T47D (cell line): ENCODE measurements around the gene EML2.
A peak's percentile ranks its signal among the peaks of the same experiment; 100 is the strongest.

Experiments used
- DNase-seq, 2 experiments: peaks; one replicate each; pipeline versions ENCODE4 v3.0.0 to v3.0.0-alpha.2; 2011 to 2012; ENCODE audit warnings: low read depth in 1 of 2, low spot score in 1 of 2
- JUND ChIP-seq: IDR thresholded peaks from 2 replicates; pipeline ENCODE4 v1.6.1; 2012; ENCODE audit warnings: low read depth
- in situ Hi-C: cut with HindIII; loops from 2 replicates; pipeline ENCODE4 v1.10.0; 2016; ENCODE audit warnings: low sequenced_read_pairs, low pct_unique_long_range_greater_than_20kb

EML2 gene

DNA sequence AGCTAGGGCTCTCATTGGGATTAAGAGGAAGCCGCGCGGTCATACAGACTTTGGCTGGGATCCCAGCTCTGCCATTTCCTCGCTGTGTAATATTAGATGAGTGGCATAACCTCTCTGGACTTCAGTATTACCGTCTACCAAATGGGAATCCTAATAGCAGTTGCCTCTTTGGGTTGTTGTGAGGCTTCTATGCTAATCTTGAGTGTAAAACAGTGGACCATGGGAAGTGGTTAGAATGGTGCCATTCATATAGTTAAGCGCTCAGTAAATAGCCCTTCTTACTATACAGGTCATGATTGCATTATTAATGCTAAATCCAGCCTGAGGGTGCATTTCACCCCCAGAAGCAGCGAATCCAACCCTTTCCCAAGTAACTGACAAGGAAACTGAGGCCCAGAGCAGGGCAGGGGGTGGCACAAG, 54.0 kb downstream of the EML2 start:
- DNase-seq: no peak
- in situ Hi-C loops: no loop called here
- no peak for TF ChIP-seq JUND

DNA sequence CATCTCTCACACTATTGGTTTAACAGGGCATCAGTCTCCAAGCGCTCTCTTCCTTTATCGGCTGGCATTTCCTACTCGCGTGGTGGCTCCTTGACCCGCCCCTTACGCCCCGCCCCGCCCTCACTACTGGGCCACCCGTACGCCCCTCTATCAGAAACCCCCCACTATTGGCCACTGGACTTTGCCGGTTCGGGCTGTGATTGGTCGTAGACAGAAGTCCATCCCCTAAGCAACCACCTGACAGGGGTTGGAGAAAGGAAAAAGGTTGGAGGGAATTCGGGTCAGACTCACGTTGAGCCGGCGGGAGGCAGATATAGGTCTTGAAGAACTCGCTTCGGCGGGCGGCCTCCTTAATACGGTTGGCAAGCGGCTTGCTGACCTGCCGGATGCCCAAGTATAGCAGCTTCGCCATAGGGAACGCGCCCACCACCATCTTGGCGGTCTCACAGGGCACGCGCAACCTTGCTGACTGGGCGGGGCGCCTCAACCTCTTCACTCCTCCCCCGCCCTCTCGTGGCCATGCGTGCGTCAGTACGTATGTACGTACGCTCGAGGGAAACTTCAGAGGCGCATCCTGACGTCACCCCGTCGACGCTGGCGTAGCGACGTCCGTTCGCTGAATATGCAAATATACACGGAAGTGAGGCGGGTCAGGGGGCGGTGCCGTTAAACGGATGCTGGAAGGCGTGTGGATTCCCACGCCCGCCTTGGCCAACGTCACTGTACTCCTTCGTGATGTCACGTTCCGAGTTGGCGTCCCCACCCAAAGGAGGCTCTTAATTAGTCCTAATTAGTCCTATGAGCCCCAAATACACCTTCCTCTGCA, 54.7 kb downstream of the EML2 start, which contains the start of gene OPA3:
Gene OPA3, minus strand, starts transcription at position 471 of the 826 bp plus-strand sequence. Its CDS starts 38 bp downstream, at position 433.
- no peak for TF ChIP-seq JUND
- DNase-seq: peak; percentile 86 to 99
- in situ Hi-C loops: no loop called here

DNA sequence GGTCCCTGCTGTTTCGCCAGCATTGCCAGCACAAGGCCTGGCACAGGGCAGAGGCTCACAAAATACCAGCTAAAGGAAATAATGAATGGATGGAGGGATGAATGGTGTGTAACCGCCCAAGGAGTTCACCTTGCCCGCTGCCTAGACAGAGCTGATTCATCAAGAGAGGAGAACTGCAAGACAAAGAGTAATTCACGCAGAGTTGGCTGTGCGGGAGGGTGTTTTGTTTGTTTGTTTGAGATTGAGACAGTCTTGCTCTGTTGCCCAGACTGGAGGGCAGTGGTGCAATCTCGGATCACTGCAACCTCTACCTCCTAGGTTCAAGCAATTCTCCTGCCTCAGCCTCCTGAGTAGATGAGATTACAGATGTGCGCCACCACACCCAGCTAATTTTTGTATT, 57.6 kb downstream of the EML2 start:
- DNase-seq: no peak
- in situ Hi-C loops: no loop called here
- no peak for TF ChIP-seq JUND

DNA sequence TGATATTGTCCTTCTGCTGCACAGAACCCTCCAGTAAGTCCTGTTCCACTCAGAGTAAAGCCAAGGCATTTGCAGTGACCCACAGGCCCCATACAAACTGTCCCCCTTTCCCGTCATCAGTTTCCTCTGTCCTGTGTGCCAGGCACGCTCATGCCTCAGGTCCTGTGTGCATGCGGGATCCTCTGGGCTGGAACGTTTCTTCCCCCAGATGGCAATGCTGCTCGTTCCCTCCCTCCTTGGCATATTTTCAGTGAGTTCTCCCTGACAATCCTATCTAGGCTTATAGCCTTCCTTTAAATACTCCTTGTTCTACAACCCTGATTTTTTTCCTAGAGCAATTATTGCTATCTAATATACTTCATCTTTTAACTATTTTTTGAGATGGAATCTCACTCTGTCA, 60.3 kb downstream of the EML2 start:
- in situ Hi-C loops: no loop called here
- no peak for TF ChIP-seq JUND
- no peak for DNase-seq

DNA sequence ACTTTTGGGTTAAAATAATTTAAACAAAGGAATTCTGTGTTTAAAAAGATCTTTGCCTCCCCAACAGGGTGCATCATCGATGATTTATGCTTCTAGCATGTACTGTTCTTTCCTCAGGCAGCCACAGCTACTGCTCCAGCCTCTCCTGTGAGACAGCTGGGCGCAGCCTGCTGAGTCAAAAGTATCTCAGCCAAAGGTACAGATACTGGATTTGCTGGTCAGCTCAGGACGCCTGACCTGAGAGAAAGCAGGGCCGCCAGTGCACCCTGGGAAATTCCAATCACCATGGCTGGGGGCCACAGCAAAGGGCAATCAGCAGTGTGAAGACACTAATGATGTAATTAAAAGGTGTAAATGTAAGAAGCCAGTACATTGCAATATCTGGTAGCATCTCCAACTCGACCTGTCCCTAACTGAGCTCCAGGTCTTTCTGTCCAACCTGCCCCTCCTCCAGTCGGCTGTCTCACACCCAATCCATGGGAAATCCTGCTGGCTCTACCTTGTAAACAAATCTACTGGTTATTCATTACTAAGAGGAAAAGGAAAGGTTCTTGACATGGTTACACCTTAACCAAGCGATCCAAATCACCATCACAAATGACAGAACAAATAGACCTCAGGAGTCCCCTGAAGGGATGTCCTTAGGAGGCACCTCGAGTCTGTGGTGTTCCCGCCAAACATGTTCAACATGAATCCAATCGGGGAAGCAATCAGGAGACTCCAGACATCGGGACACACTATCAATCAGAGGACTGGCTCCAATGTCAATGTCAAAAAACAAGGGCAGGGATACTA, 61.9 kb downstream of the EML2 start:
- in situ Hi-C loops: no loop called here
- TF ChIP-seq JUND: no peak
- DNase-seq: peak in 1 of 2 experiments; percentile 77

DNA sequence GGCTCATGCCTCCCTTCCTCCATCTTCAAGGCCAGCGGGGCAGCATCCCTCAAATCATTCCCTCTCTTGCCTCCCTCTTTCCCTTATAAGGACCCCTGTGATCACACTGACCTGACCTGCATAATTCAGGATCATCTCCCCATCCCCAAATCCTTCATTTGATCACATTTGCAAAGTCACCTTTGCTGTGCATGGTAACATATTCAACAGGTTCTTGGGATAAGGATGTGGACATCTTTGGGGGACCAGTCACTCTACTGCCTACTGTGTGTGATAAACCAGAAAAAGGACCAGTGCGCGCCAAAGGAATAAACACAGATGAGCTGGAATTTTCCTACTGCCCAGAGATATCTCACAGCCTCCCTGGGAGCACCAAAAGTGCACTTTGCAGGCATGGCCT, 62.5 kb downstream of the EML2 start:
- in situ Hi-C loops: no loop called here

DNA sequence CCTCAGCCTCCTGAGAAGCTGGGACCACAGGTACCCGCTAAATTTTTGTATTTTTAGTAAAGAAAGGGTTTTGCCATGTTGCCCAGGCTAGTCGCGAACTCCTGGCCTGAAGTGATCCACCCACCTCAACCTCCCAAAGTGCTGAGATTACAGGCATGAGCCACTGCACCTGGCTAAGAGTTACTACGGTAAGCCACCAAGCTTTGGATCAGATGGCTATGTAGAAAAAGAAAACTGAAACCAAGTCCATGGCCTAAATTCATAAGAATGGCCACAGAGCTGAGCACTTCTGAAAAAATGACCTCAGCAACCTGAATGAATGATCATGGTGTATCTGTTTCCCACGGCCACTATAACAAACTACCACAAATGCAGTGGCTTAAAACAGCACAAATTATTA, 64.0 kb downstream of the EML2 start:
- in situ Hi-C loops: no loop called here
- DNase-seq: no peak
- no peak for TF ChIP-seq JUND

More for the DNA sequence above, 62.5 kb downstream of the EML2 start:
- DNase-seq: no peak
- no peak for TF ChIP-seq JUND

DNA sequence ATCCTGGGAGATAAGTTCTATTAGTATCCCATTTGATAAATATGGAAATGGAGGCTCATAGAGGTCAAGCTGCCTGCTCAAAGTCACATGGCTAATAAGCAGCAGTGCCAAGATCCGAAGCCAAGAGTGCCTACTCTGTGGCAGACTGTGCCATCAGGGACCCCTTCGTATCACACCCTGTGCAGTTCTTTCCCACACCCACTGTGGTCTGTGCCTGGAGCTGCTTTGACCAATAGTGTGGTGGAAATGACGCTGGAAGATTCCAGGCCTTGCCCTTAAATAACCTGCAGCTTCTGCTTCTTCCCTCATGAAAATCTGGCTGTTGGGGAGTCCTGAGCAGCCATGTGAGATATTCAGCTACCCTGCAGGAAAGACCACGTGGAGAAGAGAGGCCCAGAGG, 64.7 kb downstream of the EML2 start:
- DNase-seq: no peak
- in situ Hi-C loops: no loop called here
- TF ChIP-seq JUND: no peak

DNA sequence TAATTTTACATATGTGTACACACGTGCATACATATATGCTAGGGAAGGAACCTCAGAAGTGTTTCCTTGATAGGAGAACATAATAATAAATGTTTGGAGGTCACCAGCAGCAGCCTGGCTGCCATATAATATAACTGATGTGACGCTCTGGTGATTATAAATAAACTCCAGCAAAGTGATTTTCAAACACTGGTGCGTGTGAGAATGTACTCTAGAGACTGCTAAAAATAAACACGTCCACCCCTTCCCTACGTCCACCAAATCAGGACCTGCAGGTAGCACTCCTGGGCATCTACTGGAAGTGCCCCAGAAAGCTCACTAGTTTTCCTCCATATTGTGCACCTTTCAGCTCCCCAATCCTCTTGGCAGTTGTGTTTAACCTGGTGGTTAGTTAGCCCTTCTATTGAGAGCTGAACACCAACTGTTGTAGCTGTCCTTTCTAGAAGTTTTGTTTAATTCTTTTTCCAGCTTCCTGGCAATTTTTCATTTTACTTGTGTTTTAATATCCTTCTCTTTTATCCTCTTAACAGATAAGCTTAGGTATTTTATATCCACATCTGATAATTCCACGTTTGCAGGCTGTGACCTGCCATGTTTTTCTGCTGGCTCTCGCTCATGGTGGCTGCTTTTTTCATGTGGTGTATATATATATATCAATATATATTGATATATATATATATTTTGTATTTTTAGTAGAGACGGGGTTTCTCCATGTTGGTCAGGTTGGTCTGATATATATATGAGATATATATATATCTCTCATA, 67.6 kb downstream of the EML2 start:
- DNase-seq: no peak
- TF ChIP-seq JUND: no peak
- in situ Hi-C loops: no loop called here

DNA sequence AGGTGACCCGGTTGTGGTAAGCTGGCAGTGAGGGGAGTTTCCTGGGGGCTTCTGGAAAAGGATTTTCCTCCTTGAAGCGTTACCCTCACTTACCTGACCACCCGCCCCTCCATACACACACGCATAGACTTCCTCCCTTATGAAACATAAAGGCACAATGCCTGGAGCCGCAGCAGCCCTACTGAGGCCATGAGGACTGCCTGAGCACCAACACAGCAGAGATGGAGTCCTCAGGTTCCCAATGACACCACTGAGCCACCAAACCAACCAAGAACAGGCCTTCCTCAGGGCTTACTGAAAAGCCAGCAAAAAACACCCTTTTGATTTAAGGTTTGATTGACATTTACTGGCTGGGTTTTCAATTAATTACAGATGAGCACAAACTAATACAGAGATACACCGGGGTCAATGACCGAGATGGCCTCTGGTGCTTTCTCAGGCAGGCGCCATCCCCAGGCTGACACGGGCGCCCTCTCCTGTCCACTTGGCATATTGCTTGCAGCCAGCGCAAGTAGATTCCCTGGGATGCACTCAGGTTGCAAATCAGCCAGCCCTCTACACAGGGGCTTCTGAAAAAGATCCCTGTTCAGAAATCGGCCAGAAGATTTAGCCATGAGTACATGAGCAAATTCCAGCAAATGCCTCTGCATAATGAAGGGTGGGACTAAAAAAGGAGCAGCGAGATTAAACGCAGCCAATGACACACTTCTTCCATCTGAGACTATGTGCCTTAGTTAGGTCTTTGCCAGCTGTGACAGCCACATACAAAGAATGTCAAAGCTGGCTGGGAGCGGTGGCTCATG, 69.4 kb downstream of the EML2 start:
- TF ChIP-seq JUND: no peak
- in situ Hi-C loops: no loop called here
- DNase-seq: peak in 1 of 2 experiments; percentile 38

DNA sequence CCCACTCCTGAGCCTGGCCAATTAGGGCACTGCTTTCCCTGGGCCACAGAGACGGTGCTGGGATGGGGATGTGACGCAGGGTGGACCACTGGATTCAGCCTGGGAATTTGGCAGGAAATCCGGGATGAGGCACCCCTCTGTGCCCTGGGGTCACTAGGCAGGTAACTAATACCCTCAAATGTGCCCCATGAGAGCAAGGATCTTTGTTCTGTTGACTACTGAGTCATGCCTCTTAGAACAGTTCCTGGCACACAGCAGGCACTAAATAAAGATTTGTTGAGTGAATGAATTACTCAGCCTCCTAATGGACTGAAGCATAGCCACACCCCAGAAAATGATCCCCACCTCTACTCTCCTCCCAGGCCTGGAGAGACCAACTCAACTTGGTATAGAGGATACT, 70.5 kb downstream of the EML2 start:
- in situ Hi-C loops: no loop called here

DNA sequence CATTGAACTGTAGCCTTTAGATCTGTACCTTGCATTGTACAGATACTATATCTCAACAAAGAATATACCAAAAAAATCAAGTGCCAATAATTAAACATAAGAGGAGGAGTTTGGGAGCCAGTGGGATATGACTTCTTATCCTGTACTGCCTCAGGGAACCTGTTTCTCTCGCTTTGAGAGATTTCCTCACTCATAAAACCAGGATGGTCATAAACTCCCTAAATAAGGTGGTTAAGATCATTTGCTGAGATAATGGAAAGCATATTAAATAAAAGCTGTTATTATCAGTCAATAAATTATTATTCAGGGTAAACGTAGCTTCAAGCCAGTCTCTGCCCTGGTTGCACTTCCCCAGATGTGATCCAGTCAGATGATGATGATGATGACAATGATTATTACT, 71.6 kb downstream of the EML2 start:
- DNase-seq: peak in 1 of 2 experiments; percentile 24
- in situ Hi-C loops: no loop called here
- TF ChIP-seq JUND: no peak

More for the DNA sequence above, 70.5 kb downstream of the EML2 start:
- DNase-seq: no peak
- TF ChIP-seq JUND: no peak
